ENCODE results near the gene ANKH. TPM values are rescaled to one million over a fixed set of nuclear protein-coding genes. Genes with fewer than 3 reads are reported as not detected.

Gene ANKH
- total and polyA plus RNA-seq, 5 donors: 60.9 to 155 (median 134) TPM

GRCh38 chr5:14870337-14871213 is 1.0 kb downstream of the ANKH start:
- Histone ChIP-seq H3K4me1 (ENCODE audit: control insufficient read depth, insufficient read depth, low read length) (peaks cover 3% of the 10 kb centered on the region), H3K27me3 (ENCODE audit: control insufficient read depth, insufficient read depth) (no peaks in the 10 kb centered on the region), H3K27ac (ENCODE audit: low read length) (peak overlapping the region; percentile 60), H3K4me3 (ENCODE audit: low read length) (peak overlapping the region; percentile 93), H3K9me3 (ENCODE audit: control insufficient read depth, low read length) (no peaks in the 10 kb centered on the region)
- 7% methylated on average over 21 of the region's 21 CpGs for WGBS
- ATAC-seq (no peak), DNase-seq (peak; percentile 28 to 78 (median 70))
- intact Hi-C loops (cut with DNase I): loop anchor here in 3 of 4 donors (5.0 to 10.0 kb wide), 5 partner anchors 124 to 146 kb away; no protein-coding TSS in a partner anchor

- DNase-seq: no peak
- peaks cover 3% of the 10 kb centered on the region for H3K4me1 ChIP-seq (ENCODE audit: control insufficient read depth, insufficient read depth, low read length)
- 33% methylated on average over 9 of the region's 9 CpGs for WGBS
- H3K9me3 ChIP-seq (ENCODE audit: control insufficient read depth, low read length): no peaks in the 10 kb centered on the region
- intact Hi-C loops (cut with DNase I): loop anchor here (5.0 to 10.0 kb wide), 7 partner anchors 125 to 145 kb away; no protein-coding TSS in a partner anchor
- peak overlapping the region; percentile 4 for H3K27ac ChIP-seq (ENCODE audit: low read length)
- H3K27me3 ChIP-seq (ENCODE audit: control insufficient read depth, insufficient read depth): no peaks in the 10 kb centered on the region
- H3K4me3 ChIP-seq (ENCODE audit: low read length): peak overlapping the region; percentile 93
- no peak for ATAC-seq
These were observed 1.9 kb downstream of the ANKH start for GRCh38 chr5:14869668-14870164.

DNA sequence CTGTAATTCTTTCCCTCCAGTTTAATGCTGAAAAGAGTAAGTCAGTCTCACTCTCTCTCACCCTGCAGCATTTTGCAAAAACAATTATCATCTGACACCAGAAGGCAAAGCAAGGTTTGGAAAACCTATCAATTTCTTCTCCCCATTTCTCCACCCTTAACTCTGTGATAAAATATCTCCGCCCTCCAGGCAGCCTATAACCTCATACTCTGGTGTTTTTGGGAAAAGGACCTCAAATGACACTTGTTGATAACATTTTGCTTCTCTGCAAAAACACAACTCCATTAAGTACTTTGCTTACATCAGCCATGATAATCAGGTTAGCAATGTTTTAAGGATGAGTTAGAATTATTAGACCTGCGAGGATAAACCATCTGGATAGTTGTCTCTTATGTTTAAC is 2.3 kb downstream of the ANKH start:
- no peak overlapping the region for H3K27ac ChIP-seq (ENCODE audit: low read length)
- H3K4me1 ChIP-seq (ENCODE audit: control insufficient read depth, insufficient read depth, low read length): peaks cover 3% of the 10 kb centered on the region
- peak overlapping the region; percentile 93 for H3K4me3 ChIP-seq (ENCODE audit: low read length)

DNA sequence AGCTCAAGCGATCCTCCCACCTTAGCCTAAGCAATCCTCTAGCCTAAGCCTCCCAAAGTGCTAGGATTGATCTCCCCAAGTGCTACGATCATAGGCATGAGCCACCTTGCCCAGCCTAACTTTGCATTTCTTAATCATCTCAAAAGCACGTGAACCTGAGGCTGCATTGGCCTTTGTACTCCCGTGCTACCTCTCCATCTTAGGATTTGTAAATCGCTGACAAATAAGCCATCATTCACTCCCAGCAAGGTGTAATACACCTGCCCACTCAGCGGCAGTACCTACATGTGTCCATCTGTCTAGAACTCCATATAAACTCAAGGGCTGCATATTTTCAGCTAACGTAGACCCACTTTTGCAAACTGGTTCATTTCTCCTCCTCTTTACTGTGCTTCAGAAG is 2.8 kb downstream of the ANKH start:
- ATAC-seq: no peak
- Histone ChIP-seq H3K4me1 (ENCODE audit: control insufficient read depth, insufficient read depth, low read length) (peaks cover 3% of the 10 kb centered on the region), H3K27me3 (ENCODE audit: control insufficient read depth, insufficient read depth) (no peaks in the 10 kb centered on the region), H3K4me3 (ENCODE audit: low read length) (no peak overlapping the region), H3K27ac (ENCODE audit: low read length) (no peak overlapping the region), H3K9me3 (ENCODE audit: control insufficient read depth, low read length) (no peaks in the 10 kb centered on the region)
- WGBS: 85% methylated on average over 7 of the region's 7 CpGs
- intact Hi-C loops (cut with DNase I): loop anchor here in 2 of 4 donors (10.0 kb wide), 2 partner anchors 124 to 136 kb away; no protein-coding TSS in a partner anchor
- DNase-seq: no peak

More for the DNA sequence above, 2.3 kb downstream of the ANKH start:
- Histone ChIP-seq H3K27me3 (ENCODE audit: control insufficient read depth, insufficient read depth) (no peaks in the 10 kb centered on the region), H3K9me3 (ENCODE audit: control insufficient read depth, low read length) (no peaks in the 10 kb centered on the region)
- no peak for DNase-seq
- WGBS: 80% methylated on average over 2 of the region's 2 CpGs
- intact Hi-C loops (cut with DNase I): loop anchor here in 2 of 4 donors (10.0 kb wide), 2 partner anchors 124 to 136 kb away; no protein-coding TSS in a partner anchor
- ATAC-seq: no peak

GRCh38 chr5:14864181-14864812 is 7.3 kb downstream of the ANKH start:
- H3K27me3 ChIP-seq (ENCODE audit: control insufficient read depth, insufficient read depth): no peaks in the 10 kb centered on the region
- intact Hi-C loops (cut with DNase I): loop anchor here in 2 of 4 donors (10.0 kb wide), 2 partner anchors 119 to 141 kb away; no protein-coding TSS in a partner anchor
- peak overlapping the region; percentile 58 for H3K27ac ChIP-seq (ENCODE audit: low read length)
- ATAC-seq: no peak
- no peak overlapping the region for H3K4me3 ChIP-seq (ENCODE audit: low read length)
- no peaks in the 10 kb centered on the region for H3K9me3 ChIP-seq (ENCODE audit: control insufficient read depth, low read length)
- DNase-seq: no peak
- WGBS: 98% methylated on average over 2 of the region's 2 CpGs
- H3K4me1 ChIP-seq (ENCODE audit: control insufficient read depth, insufficient read depth, low read length): peaks cover 21% of the 10 kb centered on the region

- Histone ChIP-seq H3K27me3 (ENCODE audit: control insufficient read depth, insufficient read depth) (no peaks in the 10 kb centered on the region), H3K4me1 (ENCODE audit: control insufficient read depth, insufficient read depth, low read length) (peaks cover 19% of the 10 kb centered on the region), H3K9me3 (ENCODE audit: control insufficient read depth, low read length) (no peaks in the 10 kb centered on the region), H3K4me3 (ENCODE audit: low read length) (no peak overlapping the region), H3K27ac (ENCODE audit: low read length) (peak overlapping the region; percentile 9)
- no peak for DNase-seq
- intact Hi-C loops (cut with DNase I): loop anchor here in 2 of 4 donors (10.0 kb wide), 2 partner anchors 118 to 142 kb away; no protein-coding TSS in a partner anchor
- no peak for ATAC-seq
- 62% methylated on average over 2 of the region's 2 CpGs for whole genome bisulfite sequencing
These were observed 8.5 kb downstream of the ANKH start for GRCh38 chr5:14863105-14863504.

DNA sequence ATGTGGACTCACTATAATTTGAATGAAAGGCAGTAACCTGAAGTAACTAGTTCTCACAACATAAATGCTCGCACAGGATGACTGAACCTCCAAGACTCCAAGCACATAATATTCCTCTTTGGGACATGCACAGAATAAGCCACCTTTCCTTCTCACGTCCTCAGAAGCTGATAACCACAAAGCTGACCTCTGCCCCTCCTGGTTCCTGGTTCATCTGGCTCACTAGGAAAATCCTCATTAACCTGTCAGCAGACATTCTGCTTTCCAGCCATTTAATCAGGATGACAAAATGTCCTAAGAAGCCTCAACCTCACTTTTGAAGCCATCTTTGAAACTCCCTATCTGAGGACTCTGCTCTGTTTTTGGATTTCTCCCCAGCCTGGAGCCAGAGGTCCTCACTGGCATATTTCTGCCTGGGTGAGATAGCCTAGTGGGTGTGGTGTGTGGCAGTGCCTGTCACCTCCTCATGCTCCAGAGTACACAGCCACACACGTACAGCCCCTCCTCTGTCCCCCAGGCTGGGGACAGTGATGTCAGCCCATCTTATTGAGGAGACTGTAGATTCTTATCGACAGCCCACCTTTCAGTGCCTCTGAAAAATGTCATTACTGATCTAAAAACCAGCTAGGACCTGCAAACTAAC is 10.3 kb downstream of the ANKH start:
- ATAC-seq (peak; percentile 77 to 84), DNase-seq (no peak)
- 54% methylated on average over 4 of the region's 4 CpGs for WGBS
- no peaks in the 10 kb centered on the region for H3K9me3 ChIP-seq (ENCODE audit: control insufficient read depth, low read length)
- intact Hi-C loops (cut with DNase I): loop anchor here in 2 of 4 donors (10.0 kb wide), 2 partner anchors 116 to 144 kb away; no protein-coding TSS in a partner anchor
- H3K4me1 ChIP-seq (ENCODE audit: control insufficient read depth, insufficient read depth, low read length): peaks cover 19% of the 10 kb centered on the region
- peak overlapping the region; percentile 67 for H3K27ac ChIP-seq (ENCODE audit: low read length)
- no peaks in the 10 kb centered on the region for H3K27me3 ChIP-seq (ENCODE audit: control insufficient read depth, insufficient read depth)
- no peak overlapping the region for H3K4me3 ChIP-seq (ENCODE audit: low read length)

- H3K4me1 ChIP-seq (ENCODE audit: control insufficient read depth, insufficient read depth, low read length): peaks cover 19% of the 10 kb centered on the region
- 75% methylated on average over 7 of the region's 7 CpGs for WGBS
- peak overlapping the region; percentile 71 for H3K27ac ChIP-seq (ENCODE audit: low read length)
- intact Hi-C loops (cut with DNase I): loop anchor here in 2 of 4 donors (10.0 kb wide), 2 partner anchors 115 to 145 kb away; no protein-coding TSS in a partner anchor
- H3K9me3 ChIP-seq (ENCODE audit: control insufficient read depth, low read length): no peaks in the 10 kb centered on the region
- H3K27me3 ChIP-seq (ENCODE audit: control insufficient read depth, insufficient read depth): no peaks in the 10 kb centered on the region
- ATAC-seq: no peak
- no peak for DNase-seq
- no peak overlapping the region for H3K4me3 ChIP-seq (ENCODE audit: low read length)
These were observed 11.6 kb downstream of the ANKH start for GRCh38 chr5:14859980-14860379.

DNA sequence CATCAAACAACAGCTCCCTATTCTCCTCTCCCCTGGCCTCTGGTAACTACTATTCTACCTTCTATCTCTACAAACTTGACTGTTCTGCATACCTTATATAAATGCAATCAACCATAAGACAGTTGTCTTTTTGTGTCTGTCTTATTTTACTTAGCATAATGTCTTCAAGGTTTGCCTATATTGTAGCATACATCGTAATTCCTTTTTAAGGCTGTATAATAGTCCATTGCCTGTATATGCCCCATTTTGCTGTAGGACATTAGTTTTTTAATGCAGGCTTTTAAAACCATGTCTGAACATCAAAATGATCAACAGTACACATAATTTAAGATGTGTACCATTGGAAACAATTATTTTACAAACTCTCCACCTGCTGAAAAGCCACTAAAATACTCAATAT is 12.4 kb downstream of the ANKH start:
- no peak for ATAC-seq
- Histone ChIP-seq H3K4me3 (ENCODE audit: low read length) (no peak overlapping the region), H3K9me3 (ENCODE audit: control insufficient read depth, low read length) (no peaks in the 10 kb centered on the region), H3K27me3 (ENCODE audit: control insufficient read depth, insufficient read depth) (no peaks in the 10 kb centered on the region), H3K4me1 (ENCODE audit: control insufficient read depth, insufficient read depth, low read length) (peaks cover 23% of the 10 kb centered on the region), H3K27ac (ENCODE audit: low read length) (no peak overlapping the region)
- intact Hi-C loops (cut with DNase I): no loop called here
- no peak for DNase-seq
- WGBS: 95% methylated on average over 1 of the region's 1 CpG

GRCh38 chr5:14855366-14855765 is 16.2 kb downstream of the ANKH start:
- H3K27me3 ChIP-seq (ENCODE audit: control insufficient read depth, insufficient read depth): no peaks in the 10 kb centered on the region
- H3K9me3 ChIP-seq (ENCODE audit: control insufficient read depth, low read length): no peaks in the 10 kb centered on the region
- H3K4me1 ChIP-seq (ENCODE audit: control insufficient read depth, insufficient read depth, low read length): peaks cover 18% of the 10 kb centered on the region
- H3K4me3 ChIP-seq (ENCODE audit: low read length): no peak overlapping the region
- WGBS: 85% methylated on average over 1 of the region's 1 CpG
- no peak for ATAC-seq
- no peak overlapping the region for H3K27ac ChIP-seq (ENCODE audit: low read length)
- DNase-seq: no peak
- intact Hi-C loops (cut with DNase I): no loop called here
